Fibroblast of villous mesenchyme (primary cell): ENCODE results near the gene TMEM217. TPM values are rescaled to one million over a fixed set of nuclear protein-coding genes. Genes with fewer than 3 reads are reported as not detected.
A peak's percentile ranks its signal among the peaks of the same experiment; 100 is the strongest.

Source experiments
- DNase-seq: peaks from one replicate; pipeline ENCODE4 v3.0.0-alpha.2; 2010; ENCODE audit warnings: low read depth
- H3K4me3 ChIP-seq: 2 replicates; pipeline ENCODE4 v1.5.1; 2011; ENCODE audit warnings: low read depth, mild to moderate bottlenecking, low read length
- CTCF ChIP-seq: IDR thresholded peaks from 2 replicates; pipeline ENCODE4 v1.5.1; 2012; ENCODE audit warnings: low read depth, mild to moderate bottlenecking, low read length; ENCODE audit not compliant: insufficient read depth
- total RNA-seq: library from RNA; depleted of rRNA; stranded (reverse); fragments of >200 nt; gene quantifications from 2 replicates; pipeline ENCODE4 v1.2.3, GENCODE V29; 2012

Gene TMEM217
- total RNA-seq, 1 donor = 3.5 TPM

- peak; percentile 99 for DNase-seq
- peak overlapping the region; percentile 97 for H3K4me3 ChIP-seq
- peak; percentile 92 for TF ChIP-seq CTCF
These were observed 85.8 kb downstream of the TMEM217 start for GRCh38 chr6:37171970-37172812.

GRCh38 chr6:37171201-37171969, 86.6 kb downstream of the TMEM217 start:
- no peak for DNase-seq
- peak overlapping the region; percentile 97 for H3K4me3 ChIP-seq
- TF ChIP-seq CTCF = no peak

DNA sequence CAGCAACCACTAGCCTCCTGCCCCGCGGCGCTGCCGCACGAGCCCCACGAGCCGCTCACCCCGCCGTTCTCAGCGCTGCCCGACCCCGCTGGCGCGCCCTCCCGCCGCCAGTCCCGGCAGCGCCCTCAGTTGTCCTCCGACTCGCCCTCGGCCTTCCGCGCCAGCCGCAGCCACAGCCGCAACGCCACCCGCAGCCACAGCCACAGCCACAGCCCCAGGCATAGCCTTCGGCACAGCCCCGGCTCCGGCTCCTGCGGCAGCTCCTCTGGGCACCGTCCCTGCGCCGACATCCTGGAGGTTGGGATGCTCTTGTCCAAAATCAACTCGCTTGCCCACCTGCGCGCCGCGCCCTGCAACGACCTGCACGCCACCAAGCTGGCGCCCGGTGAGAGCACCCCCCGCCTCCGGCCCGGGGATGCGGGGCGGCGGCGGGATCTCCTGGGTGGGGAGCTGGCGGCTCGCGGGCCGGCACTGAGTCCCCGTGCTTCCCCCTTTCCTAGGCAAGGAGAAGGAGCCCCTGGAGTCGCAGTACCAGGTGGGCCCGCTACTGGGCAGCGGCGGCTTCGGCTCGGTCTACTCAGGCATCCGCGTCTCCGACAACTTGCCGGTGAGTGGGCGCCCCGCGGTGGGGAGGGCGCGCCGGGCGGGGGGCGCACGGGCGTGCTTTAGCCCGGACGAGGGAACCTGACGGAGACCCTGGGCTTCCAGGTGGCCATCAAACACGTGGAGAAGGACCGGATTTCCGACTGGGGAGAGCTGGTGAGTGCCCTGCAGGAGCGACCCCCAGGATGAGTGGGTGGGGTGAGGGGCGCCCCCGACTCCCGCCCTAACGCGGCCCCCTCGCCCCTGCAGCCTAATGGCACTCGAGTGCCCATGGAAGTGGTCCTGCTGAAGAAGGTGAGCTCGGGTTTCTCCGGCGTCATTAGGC, 87.4 kb downstream of the TMEM217 start:
- TF ChIP-seq CTCF = peak; percentile 14
- peak; percentile 34 for DNase-seq
- peak overlapping the region; percentile 97 for H3K4me3 ChIP-seq

- TF ChIP-seq CTCF = no peak
- peak within 1 kb of the TSS; percentile 97 for H3K4me3 ChIP-seq
- DNase-seq = peak; percentile 99
These were observed 88.3 kb downstream of the TMEM217 start, which contains the start of gene PIM1 for GRCh38 chr6:37169496-37170272. Gene PIM1 (plus strand): TSS chr6:37170152. CDS start chr6:37170576, 424 bp downstream.

DNA sequence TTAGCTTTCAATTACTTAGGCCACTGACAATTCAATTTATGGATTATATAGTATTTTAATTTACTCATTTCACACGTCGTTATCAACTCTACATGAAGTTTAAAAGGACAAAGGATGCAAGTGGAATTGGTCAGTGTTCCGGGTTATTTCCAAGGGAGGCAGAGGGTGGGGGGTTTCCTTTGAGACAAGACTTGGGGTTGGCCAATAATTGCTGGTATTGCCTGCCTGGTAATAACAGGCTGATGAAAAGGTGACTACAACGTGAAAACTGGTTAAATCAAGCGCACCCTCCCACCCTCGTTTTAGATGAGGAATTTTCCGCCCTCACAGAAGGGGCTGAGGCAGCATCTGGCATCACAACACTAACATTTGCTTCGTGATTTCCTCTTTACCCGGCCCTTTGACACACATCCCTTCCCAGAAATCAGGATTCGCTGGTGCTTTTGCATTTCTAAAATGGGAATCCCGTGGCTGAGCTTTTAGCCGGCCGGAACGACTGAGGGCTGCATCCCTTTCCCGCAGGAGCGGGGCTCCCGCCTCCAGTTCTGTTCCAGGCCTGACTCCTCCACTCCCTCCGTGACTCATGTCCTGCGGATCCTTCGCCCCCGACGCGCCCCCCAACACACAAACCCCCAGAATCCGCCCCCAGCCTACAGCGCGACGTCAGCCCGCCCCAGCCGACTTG, 89.0 kb downstream of the TMEM217 start:
- TF ChIP-seq CTCF = no peak
- no peak for DNase-seq
- peak overlapping the region; percentile 62 for H3K4me3 ChIP-seq
